Esophagus mucosa (tissue), 1 donor: ENCODE results near the gene ASTN2. TPM values are rescaled to one million over a fixed set of nuclear protein-coding genes. Genes with fewer than 3 reads are reported as not detected.

Source experiments
- ATAC-seq: fragments of 200-7000 bp; cut with Tn5 transposase; one replicate; pipeline ENCODE4 v1.9.1; 2020
- total RNA-seq: library from RNA; stranded (reverse); gene quantifications from one replicate; pipeline ENCODE4 v1.2.4, GENCODE V29; 2023
- donor health status: DM: yes; HTN: yes; CAD: no.

The ASTN2 gene
- total RNA-seq, 1 donor from 2014 or later: 1.00 TPM

DNA sequence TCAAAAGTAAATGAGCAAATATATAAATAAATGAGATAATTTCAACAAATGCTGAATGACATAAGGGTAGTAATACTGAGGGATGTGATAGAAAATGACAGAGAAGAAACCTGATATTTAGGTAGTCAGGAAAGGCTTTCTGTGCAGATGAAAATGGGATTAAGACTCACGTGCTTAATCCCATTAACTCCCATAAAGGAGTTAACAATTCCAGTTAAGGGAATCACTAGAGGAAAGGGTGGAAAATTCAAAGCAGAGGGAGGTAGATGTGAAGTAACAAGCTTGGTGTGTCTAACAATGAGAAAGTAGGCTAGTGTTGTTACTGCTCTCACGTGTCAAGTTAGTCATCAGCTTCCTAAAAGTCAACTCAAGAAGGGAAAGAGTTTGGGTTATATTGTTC is 818.2 kb downstream of the ASTN2 start:
- no peak for ATAC-seq

DNA sequence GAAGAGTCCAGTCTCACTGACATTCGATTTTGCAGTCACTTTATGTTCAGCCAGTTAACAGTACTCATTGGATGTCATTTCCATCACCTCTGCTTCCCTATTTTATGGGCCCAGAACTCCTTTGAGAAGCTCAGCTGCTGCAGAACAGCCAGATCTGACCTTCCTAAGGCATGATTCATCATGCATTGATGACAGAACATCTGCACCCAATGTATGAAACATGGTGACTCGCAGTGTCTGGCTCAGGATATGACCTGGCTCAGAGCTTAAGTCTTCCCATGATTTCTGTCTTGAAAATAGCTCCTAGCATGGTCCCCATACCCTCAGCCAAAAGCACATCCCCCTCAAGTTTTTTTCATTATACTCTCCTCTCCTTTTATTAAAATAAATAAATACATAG is 820.3 kb downstream of the ASTN2 start:
- ATAC-seq: peak; percentile 75

DNA sequence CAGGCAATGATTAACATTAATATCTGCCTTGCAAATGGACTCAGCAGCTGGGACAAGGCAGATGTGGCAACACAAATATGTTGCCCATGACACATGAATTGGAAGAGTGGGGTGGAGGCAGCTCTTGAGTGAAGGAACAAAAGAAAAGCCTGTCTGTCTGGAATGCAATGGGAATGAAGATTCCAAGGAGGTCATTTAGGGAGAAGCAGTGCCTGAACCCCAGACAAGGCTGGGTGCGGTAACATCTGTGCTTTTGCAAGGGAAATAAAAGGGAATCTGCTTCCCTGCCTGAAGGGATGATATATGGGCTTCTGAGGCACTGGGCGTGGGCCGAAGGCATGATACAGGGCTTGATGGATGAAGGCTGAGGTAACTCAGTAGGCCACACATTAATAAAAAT is 821.9 kb downstream of the ASTN2 start:
- ATAC-seq: peak; percentile 29

DNA sequence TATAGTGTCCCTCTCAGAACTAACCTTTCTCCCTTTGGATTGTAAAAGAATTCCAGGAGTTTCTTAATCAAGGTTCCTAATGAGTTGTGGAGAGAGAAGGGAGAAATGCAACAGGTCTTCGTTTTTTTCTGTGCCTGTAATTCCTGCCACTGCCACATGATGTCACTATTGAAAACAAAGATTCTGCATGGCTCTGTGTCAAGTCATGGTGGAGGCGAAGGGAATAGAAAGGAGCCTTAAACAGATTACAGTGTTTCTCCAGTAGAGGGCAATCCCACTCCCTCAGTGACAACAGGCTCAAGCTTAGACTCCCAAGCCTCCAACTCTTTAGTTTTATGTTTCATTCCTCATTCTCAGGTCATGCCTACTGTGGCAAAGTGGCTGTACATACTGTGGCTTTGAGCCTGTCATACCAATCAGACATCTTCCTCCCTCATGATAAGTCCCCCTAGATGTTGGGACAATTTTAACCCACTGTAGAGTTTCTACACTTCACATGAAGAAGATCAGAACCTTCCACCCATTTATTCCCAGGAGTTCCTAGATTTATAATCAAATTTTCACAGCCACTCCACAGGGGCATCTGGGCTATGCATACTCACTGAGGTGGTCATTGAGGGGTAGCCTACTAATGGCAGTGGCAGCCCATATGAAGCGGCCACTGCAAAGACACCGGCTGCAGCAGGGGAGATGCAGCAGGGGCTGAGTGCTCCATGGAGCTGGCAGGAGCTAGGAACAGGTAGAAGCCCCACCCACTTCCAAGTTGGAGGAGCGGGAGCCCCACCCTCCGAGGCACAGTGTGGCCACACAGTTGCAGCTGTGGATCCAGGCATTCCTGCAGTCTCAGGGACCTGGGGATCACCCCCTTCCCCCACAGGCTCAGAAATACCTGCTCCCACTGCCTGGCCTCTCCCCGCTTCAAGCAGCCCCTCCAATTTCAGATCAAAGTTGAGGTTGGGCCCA is 825.2 kb downstream of the ASTN2 start:
- peak; percentile 95 for ATAC-seq

DNA sequence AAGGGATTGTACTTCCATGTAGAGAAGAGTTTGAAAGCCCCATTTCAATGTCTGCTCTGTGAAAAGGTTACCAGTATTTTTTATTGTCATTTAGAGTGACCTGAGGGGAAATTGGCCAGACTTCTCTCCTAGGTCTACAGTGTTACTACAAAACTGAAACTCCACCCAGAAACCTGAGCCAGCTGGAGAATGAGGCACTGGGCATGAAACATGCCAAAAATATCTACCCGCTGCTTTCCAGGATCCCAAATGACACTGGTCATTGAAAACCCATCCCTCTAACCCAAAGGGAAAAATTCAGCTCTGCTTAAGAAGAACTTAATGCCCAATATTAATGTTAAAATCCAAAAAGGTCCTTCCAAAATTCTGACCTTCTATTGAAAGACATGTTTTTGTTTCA is 826.9 kb downstream of the ASTN2 start:
- no peak for ATAC-seq

DNA sequence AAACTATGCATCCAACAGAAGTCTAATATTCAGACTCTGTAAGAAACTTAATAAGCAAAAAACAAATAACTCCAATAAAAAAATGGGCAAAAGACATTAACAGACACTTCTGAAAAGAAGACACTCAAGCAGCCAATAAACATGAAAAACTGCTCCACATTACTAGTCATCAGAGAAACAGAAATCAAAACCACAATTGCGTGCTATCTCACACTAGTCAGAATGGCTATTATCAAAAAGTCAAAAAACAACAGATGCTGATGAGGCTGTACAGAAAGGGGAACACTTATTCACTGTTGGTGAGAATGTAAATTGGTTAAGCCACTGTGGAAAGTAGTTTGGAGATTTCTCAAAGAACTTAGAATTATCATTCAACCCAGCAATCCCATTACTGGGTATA is 829.0 kb downstream of the ASTN2 start:
- no peak for ATAC-seq

DNA sequence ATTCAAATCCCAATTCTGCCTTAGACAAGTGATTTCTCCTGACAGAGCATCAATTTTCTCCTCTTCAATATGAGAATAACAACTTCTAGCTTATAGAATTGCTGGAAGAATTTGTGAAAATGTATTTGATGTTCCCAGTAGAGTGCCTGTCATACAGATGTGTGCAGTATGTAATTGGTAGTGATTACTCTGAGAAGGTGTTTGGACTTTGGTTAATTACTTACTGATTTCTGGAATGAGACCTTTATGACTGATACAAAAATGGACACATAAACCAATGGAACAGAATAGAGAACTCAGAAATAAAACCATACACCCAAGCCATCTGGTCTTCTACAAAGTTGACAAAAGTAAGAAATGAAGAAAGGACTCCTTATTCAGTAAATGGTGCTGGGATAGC is 829.7 kb downstream of the ASTN2 start:
- no peak for ATAC-seq

DNA sequence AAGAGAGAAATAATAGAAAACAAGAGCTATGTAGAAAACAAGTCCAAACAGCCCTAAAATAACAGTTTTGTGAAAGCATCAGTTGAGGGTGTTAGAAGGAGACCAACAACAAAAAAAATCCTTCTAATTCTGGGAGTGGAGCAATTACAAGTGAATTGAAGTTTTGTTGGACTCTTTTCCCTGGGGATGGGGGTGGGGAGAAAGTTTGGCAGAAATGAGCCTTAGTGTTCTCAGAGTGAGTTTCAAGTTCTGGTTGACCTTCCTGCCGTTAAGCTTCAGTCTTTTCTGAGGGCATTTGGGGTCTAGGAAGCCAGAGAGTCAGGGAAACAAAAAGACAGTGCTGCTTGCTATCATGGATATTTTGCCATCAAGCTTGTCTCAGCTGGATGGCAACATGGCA is 834.0 kb downstream of the ASTN2 start:
- no peak for ATAC-seq

DNA sequence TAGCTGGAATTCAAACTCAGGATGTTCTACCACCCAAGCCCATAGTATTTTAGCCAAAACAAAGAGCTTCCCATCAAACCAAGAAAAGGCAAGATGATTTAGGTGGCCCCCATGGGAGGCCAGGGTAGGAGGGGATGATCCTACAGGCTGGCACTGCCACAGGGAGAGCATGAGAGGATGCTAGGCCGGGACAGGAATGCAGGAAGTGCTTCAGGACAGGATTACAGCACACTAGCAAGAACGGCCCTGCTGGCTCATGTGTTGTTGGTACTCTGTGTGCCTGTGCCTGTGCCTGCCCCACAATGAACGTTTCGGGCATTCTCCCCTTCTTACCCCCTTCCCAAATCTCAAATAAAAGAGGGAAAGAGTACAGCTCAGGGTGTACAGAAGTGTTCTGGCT is 838.5 kb downstream of the ASTN2 start:
- peak; percentile 43 for ATAC-seq

DNA sequence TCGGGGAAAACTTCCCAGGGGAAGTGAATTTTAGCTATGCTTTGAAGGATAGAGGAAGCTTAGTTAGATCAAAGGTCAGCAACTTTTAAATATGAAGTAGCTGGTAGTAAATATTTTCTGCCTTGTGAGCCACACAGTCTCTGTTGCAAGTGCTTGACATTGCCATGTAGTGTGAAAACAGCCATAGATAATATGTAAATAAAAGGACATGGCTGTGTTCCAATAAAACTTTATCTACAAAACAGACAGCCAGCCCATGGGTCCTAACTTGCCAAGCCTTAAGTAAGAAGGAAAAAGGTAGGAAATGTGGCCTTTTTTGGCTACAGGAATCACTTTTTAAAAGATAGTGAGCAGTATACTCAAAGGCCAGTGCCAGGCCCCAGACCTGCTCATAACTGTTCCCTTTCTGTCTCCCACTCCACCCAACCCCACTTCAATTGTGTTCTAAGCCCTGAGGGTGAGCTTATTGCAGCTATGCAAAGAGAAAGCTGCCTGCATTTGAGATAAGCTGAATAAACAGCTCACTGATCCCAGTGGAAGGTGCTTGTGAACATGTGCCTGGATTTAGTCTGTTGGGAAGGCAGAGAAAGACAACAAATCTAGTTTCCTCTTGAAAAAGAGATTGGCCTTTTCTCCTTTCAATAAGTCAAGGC is 840.7 kb downstream of the ASTN2 start:
- ATAC-seq: no peak

DNA sequence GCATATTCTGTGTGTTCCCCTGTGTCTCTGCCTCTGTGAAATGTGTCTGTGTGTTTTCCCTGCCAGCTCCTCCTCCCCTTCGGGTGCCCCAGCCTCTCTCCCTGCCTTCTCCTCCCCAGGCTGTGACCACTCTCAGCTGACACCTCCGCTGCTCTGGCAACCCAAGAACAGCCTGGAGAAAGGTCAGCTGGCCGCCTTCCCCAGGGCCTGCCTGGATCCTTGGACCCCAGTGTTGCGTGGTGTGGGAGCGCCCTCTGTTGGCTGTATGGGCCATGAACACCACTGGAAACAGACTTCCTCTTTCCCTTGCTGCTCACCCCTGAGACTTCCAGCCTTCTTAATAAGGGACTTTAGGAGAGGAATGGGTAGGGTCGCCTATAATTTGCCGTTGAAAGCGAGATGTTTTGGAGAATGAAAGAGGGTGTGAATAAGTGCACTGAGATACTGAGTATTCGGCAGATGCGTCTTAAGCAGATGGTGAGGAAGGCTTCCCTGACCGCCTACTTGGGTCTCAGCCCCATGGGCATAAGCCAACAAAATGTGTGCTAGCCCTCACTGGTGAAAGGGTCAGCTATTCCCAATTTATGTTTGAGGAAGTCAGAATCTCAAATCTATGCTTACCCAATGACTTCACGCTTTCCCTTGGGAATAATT is 842.6 kb downstream of the ASTN2 start:
- peak; percentile 82 for ATAC-seq

DNA sequence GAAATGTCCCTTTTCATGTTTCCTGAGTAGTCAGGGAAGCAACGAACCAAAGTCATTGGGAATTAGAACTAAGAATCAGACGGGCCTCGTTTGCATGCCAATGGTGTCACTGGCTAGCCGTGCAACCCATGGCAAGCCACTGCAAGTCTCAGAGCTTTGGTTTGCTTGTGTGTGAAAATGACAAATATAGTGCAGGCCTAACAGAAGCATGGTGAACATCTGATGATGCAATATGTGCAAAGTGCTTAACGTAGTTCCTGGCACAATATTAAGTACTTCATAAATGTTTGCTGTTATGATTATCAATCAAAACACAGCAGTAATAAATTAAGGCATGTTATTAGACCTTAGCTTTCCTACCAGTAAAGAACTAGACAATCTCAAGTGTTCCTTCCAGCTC is 845.7 kb downstream of the ASTN2 start:
- ATAC-seq: peak; percentile 79

DNA sequence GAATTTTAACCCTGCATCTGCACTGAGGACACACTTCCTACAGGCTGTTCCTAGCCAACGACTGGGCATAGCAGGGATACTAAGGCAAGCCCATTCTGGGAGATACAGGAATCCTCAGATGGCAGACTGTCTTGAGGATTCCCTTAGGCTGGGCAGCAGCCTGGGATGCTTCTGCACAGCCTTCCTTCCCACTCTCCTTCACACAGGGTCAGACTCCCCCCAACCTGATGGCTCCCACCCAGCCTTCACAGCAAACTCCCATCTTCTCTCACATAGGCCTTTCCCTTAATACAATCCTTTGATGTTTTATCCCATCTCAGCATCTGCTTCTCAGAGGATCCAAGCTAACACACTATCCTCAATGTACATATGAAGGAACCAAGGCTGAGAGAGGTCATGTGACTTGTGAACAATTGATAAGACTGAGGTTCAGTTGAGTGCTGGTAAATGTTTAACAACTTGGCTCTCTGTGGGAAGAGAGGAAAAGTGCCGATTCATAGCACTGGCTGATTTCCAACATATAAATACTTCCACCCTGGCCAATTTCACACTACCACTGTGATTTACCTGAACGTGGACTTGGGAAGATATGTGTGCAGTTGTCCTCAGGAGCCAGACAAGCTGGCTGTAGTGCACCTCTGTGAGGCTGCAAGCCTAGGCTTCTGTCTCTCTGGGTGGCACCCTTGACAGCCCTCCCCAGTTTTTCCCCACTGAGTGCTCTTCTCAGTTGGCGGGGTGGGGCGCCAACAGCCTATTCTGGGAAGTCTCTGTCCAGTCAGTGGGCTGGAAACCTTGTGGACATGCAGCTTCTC is 848.0 kb downstream of the ASTN2 start:
- ATAC-seq: no peak

DNA sequence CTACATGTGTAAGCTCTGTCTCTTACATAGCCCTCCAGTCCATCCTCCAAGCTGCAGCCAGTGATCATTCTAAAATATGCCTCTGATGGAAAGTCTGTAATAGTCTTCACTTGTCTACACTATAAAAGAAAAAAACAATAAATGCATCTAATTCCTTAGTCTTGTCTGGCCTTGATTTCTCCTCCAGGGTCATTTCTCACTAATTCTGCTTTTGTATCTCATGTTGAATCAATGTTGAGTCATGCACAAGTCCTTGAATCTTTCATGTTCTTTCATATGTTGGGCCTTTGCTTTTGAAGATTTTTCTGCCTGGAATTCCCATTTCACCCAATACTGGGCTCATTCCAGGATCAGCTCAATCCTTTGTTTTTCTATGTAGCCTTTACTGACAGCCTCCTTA is 848.9 kb downstream of the ASTN2 start:
- ATAC-seq: peak; percentile 59

DNA sequence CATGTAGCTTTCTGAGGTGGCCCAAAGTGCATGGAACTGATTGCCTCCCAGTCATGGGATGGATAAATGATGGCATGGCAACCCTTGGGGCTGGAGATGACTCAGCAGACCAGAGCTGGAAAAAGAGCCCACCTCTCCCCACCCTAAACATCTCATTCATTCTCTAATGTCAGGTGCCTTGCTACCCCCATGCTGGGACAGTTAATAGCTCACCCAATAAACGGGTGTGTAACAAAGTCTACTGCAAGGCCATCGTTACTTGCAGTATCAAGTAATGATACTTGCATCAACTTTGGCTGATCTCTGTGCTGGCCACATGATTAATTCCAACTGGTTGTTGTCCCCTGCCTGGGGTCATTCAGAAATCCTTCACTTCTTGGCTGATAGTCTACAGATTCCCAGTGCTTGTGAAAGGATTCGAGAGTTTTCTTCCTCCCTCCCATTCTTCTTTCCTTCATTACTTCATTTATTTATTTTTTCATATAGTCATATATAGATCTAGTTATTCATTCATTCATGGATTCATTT is 850.5 kb downstream of the ASTN2 start:
- ATAC-seq: no peak

DNA sequence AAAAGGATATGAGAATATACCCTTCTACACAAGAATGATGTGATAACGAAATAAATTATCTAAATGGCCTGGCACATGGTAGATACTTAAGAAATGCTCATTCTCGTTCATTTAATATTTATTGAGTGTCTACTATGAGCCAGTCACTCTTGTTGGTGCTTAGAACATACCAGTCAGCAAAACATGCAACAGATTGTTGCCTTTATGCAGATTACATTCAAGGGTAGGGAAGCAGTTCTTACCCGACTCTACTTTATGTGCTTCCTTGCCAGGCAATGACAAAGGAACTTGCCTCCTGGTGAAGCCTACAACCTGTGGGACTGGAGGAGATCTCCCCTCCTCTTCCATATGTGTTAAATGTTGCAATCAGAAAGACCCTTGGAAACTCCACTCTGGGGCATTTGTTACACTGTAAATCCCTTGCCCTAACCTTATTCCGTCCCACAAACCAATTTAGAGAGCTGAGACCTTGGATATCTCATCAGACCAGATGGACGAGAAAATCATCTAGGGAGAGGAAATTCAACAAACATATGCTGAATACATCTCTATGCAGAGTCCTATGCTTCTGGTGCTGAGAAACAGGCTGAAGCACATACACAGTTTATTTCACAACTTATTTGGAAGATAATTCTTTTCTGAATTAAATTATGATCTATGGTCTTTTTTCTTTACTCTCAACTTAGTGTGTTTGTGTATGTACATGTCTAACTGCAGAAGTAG is 855.9 kb downstream of the ASTN2 start:
- peak; percentile 26 for ATAC-seq

DNA sequence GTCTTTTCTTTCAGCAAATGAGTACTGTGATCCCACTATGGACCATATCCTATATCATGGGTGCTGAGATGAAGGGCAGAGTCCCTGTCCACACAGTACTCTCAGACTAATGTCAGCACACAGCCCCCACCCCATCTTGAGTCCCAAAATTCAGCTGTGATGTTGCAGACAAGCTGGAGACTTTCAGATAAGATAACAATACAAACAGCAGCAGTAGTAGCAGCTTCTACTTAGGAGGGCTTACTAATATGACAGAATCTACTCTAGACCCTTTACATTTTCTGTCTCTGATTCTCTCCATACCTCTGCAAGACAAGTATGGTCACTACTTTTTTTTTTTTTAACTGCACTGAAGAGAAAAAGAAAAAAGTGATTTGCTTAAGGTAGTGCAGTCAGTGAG is 856.8 kb downstream of the ASTN2 start:
- ATAC-seq: no peak

DNA sequence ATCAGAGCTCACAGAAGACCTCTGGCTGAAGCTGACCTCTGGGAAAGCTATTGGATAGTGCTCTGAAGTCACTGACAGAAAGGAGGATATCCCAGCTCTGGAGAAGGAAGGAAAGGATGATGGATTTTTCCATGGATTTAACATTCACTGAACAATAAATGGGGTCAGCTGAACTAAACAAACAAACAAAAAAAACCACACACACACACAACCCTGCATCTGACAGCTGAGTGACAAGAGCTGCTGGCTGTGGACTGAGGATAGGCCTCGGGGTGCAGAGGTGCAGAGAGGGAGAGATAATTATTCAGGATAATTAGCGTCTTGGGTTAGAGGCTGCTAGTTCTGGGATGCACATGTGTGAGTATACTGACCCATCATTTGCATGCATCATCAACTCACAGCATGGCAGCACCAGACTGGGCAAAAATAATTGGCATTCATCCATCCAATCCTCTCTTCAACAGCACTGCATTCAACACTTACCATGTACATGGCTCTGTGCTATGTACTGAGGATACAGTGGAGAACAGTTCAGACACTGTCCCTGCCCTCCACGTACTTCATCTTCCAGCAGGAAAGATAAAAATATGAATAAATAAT is 859.2 kb downstream of the ASTN2 start:
- ATAC-seq: no peak

DNA sequence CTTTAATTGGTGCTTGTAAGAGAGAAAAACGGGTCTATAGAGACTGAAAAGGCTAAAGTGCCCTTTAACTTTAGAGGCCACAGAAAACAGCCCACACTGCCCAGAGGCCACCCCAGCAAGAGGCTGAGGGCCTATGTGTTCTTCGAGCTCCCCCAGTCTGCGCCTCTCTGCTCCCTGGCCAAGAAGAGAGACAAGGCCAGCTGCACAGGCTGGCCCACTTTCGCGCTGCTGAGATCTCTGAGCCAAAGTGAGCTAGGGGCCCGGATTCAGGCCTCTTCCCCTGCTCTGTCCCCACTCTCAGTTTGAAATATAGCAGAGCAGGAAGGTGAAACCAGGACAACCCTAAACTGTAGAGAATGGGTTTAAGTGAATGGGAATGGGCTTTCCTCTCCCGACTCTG is 859.7 kb downstream of the ASTN2 start:
- no peak for ATAC-seq

DNA sequence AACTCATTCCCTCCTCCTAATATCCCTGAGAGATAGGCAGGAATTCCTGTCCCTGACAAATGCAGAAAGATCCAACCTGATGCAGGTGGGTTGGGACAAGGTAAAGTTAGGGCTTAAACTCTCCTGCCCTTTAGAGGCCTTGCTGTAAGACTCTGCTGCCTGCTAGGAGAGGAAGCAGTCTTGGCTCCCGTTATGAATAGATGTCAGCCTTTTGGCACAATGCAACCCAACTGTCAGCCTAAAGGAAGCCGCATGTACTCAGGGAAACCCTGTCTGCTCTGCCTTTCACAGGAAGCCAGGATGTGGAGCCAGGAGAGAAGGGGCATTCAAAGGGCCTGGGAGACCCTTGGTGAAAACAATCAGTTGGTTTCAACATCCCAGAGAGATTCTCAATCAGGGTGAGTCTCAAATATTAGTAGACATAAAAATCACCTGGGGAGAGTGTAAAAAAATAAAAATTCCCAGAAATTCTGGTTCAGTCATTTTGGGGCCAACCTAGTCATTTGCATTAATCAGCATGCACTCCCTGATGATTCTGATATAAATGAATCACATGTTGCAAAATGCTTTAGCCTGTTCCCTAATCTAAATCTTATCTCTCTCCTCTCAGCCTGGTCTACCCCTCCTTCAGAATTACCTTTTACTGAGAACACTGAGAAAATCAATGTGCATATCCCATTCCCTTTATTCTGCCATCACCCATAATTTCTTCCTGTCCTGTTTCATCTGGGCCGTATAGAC is 864.0 kb downstream of the ASTN2 start:
- no peak for ATAC-seq
